Dendritic cell treated with granulocyte-macrophage colony-stimulating factor and Interleukin-4, amounts not matched to agents 40 ng/mL and 50 ng/mL, for 4 days (primary cell): ENCODE measurements around the gene TBC1D2.

Experiments used
- H3K27ac Mint-ChIP-seq: one replicate; pipeline ENCODE4 v1.8.0; 2022; ENCODE audit warnings: mild to moderate bottlenecking, mixed read lengths
- H3K27me3 Mint-ChIP-seq: one replicate; pipeline ENCODE4 v1.8.0; 2022; ENCODE audit warnings: mild to moderate bottlenecking, mixed read lengths
- H3K36me3 Mint-ChIP-seq: one replicate; pipeline ENCODE4 v1.8.0; 2022; ENCODE audit warnings: low read depth, mixed read lengths
- H3K4me1 Mint-ChIP-seq: one replicate; pipeline ENCODE4 v1.8.0; 2022; ENCODE audit warnings: low read depth, mixed read lengths
- H3K4me3 Mint-ChIP-seq: one replicate; pipeline ENCODE4 v1.8.0; 2022; ENCODE audit warnings: mild to moderate bottlenecking, moderate library complexity, mixed read lengths
- H3K9me3 Mint-ChIP-seq: one replicate; pipeline ENCODE4 v1.8.0; 2022; ENCODE audit warnings: mixed read lengths
- intact Hi-C: fragments of 100-400 bp; cut with micrococcal nuclease; formaldehyde crosslinking; loops from one replicate; pipeline ENCODE4 v1.15.0; 2022

Gene TBC1D2

GRCh38 chr9:98263080-98263479, 7.6 kb upstream of the TBC1D2 start:
- Mint-ChIP-seq H3K36me3 (no peaks in the 10 kb centered on the region), H3K4me1 (no peaks in the 10 kb centered on the region), H3K27me3 (peaks cover 3% of the 10 kb centered on the region), H3K4me3 (no peak overlapping the region), H3K27ac (no peak overlapping the region), H3K9me3 (no peaks in the 10 kb centered on the region)
- intact Hi-C loops = loop anchor here (1.0 to 2.0 kb wide), 3 partner anchors 58 to 340 kb away; partner anchors contain the start of gene TRMO

GRCh38 chr9:98262056-98262455, 6.6 kb upstream of the TBC1D2 start:
- H3K27me3 Mint-ChIP-seq = peaks cover 3% of the 10 kb centered on the region
- no peak overlapping the region for H3K27ac Mint-ChIP-seq
- intact Hi-C loops = loop anchor here (2.0 kb wide), 1 partner anchor 339 kb away; the partner anchor contains the start of gene TRMO

GRCh38 chr9:98260635-98261034, 5.2 kb upstream of the TBC1D2 start:
- Mint-ChIP-seq H3K4me1 (peaks cover 6% of the 10 kb centered on the region), H3K36me3 (peaks cover 12% of the 10 kb centered on the region), H3K27ac (no peak overlapping the region), H3K4me3 (no peak overlapping the region), H3K9me3 (no peaks in the 10 kb centered on the region), H3K27me3 (peaks cover 3% of the 10 kb centered on the region)
- intact Hi-C loops = no loop called here

More at GRCh38 chr9:98262056-98262455, 6.6 kb upstream of the TBC1D2 start:
- Mint-ChIP-seq H3K4me1 (no peaks in the 10 kb centered on the region), H3K36me3 (no peaks in the 10 kb centered on the region), H3K4me3 (no peak overlapping the region), H3K9me3 (no peaks in the 10 kb centered on the region)

DNA sequence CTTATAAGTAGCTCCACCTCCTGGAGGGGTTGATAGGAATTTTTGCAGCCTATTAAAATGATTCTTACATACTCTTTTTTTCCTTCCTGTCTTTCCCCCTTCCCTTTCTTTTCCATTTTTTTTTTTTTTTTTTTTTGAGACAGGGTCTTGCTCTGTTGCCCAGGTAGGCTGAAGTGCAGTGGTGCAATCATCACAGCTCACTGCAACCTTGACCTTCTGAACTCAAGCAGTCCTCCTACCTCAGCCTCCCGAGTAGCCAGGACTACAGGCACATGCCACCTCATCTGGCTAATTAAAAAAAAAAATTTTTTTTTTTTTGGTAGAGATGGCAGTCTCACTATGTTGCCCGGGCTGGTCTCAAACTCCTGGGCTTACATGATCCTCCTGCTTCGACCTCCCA, 4.3 kb upstream of the TBC1D2 start:
- no peaks in the 10 kb centered on the region for H3K9me3 Mint-ChIP-seq
- peaks cover 9% of the 10 kb centered on the region for H3K4me1 Mint-ChIP-seq
- no peak overlapping the region for H3K4me3 Mint-ChIP-seq
- no peak overlapping the region for H3K27ac Mint-ChIP-seq
- no peaks in the 10 kb centered on the region for H3K27me3 Mint-ChIP-seq
- intact Hi-C loops = loop anchor here (5.0 kb wide), 2 partner anchors 202 to 627 kb away; partner anchors contain the start of genes NANS, NCBP1 and TSTD2
- H3K36me3 Mint-ChIP-seq = peaks cover 12% of the 10 kb centered on the region

DNA sequence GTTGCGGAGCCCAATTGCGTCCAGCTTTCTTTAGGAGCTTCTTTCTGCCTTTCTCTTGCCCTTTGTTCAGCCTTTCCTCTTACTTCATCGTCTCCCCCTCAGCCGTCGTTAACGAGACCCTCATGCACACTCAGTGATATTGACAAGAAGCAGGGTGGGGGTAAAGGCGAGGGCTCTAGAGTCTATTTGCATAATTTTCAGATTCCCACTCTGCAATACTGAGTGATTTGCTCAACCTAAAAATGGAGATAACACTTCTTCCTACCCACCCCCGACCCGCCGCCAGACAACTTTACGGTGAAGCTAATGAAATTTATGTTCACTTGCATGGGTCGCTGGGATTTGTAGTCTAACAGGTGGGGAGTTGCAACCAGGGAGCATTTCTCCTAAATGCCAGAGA, 1.3 kb upstream of the TBC1D2 start:
- Mint-ChIP-seq H3K36me3 (peaks cover 32% of the 10 kb centered on the region), H3K27me3 (no peaks in the 10 kb centered on the region), H3K27ac (peak overlapping the region; percentile 97), H3K4me1 (peaks cover 39% of the 10 kb centered on the region), H3K4me3 (peak overlapping the region; percentile 93), H3K9me3 (no peaks in the 10 kb centered on the region)
- intact Hi-C loops = loop anchor here (2.0 to 5.0 kb wide), 3 partner anchors 138 to 624 kb away; partner anchors contain the start of genes NANS, NCBP1, TRIM14 and TSTD2

- no peaks in the 10 kb centered on the region for H3K27me3 Mint-ChIP-seq
- peaks cover 55% of the 10 kb centered on the region for H3K4me1 Mint-ChIP-seq
- peak overlapping the region; percentile 93 for H3K4me3 Mint-ChIP-seq
- intact Hi-C loops = loop anchor here (5.0 kb wide), 2 partner anchors 198 to 623 kb away; partner anchors contain the start of genes NANS, NCBP1 and TSTD2
- H3K27ac Mint-ChIP-seq = peak overlapping the region; percentile 97
- no peaks in the 10 kb centered on the region for H3K9me3 Mint-ChIP-seq
- H3K36me3 Mint-ChIP-seq = peaks cover 48% of the 10 kb centered on the region
Observed at GRCh38 chr9:98255061-98255577, 330 bp downstream of the TBC1D2 start.

- H3K36me3 Mint-ChIP-seq = peaks cover 53% of the 10 kb centered on the region
- H3K4me1 Mint-ChIP-seq = peaks cover 62% of the 10 kb centered on the region
- peak overlapping the region; percentile 97 for H3K27ac Mint-ChIP-seq
- intact Hi-C loops = loop anchor here (5.0 kb wide), 2 partner anchors 197 to 622 kb away; partner anchors contain the start of genes NANS, NCBP1 and TSTD2
- no peaks in the 10 kb centered on the region for H3K9me3 Mint-ChIP-seq
- H3K4me3 Mint-ChIP-seq = peak overlapping the region; percentile 93
- no peaks in the 10 kb centered on the region for H3K27me3 Mint-ChIP-seq
Observed at GRCh38 chr9:98254228-98255060, 1.0 kb downstream of the TBC1D2 start.

DNA sequence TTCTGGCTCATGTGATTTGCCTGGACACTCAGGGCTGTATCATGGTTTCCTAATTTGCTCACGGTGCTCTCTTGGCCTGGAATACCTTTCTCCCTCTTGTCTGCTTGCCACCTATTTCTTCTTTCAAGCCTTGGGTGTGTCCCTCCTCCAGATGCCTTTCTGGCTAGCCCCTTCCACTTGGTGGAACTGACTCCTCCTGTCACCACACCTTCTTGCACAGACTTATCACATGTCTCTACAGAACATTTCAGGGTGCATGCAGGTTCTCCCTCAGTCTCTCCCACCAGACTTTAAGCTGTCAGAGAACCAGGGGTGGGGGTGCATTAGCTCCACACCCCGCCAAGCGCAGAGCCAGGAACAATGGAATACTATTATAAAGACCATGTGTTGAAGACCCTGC, 1.9 kb downstream of the TBC1D2 start:
- peak overlapping the region; percentile 93 for H3K4me3 Mint-ChIP-seq
- intact Hi-C loops = no loop called here

GRCh38 chr9:98251551-98251950, 3.9 kb downstream of the TBC1D2 start:
- Mint-ChIP-seq H3K4me3 (peak overlapping the region; percentile 27), H3K9me3 (no peaks in the 10 kb centered on the region), H3K4me1 (peaks cover 83% of the 10 kb centered on the region), H3K27me3 (no peaks in the 10 kb centered on the region), H3K36me3 (peaks cover 61% of the 10 kb centered on the region), H3K27ac (peak overlapping the region; percentile 97)
- intact Hi-C loops = no loop called here

More for the DNA sequence above, 1.9 kb downstream of the TBC1D2 start:
- Mint-ChIP-seq H3K9me3 (no peaks in the 10 kb centered on the region), H3K27me3 (no peaks in the 10 kb centered on the region), H3K4me1 (peaks cover 71% of the 10 kb centered on the region), H3K27ac (peak overlapping the region; percentile 97), H3K36me3 (peaks cover 60% of the 10 kb centered on the region)

- Mint-ChIP-seq H3K27me3 (no peaks in the 10 kb centered on the region), H3K4me3 (no peak overlapping the region)
- intact Hi-C loops = loop anchor here (5.0 kb wide), 1 partner anchor 267 kb away; the partner anchor contains the start of gene ANP32B
Observed at GRCh38 chr9:98249771-98250170, 5.7 kb downstream of the TBC1D2 start.

GRCh38 chr9:98248737-98249474, 6.5 kb downstream of the TBC1D2 start:
- Mint-ChIP-seq H3K27me3 (no peaks in the 10 kb centered on the region), H3K4me3 (peak overlapping the region; percentile 50), H3K36me3 (peaks cover 73% of the 10 kb centered on the region), H3K27ac (peak overlapping the region; percentile 97), H3K4me1 (peaks cover 84% of the 10 kb centered on the region), H3K9me3 (no peaks in the 10 kb centered on the region)
- intact Hi-C loops = loop anchor here (5.0 kb wide), 1 partner anchor 267 kb away; the partner anchor contains the start of gene ANP32B

More at GRCh38 chr9:98249771-98250170, 5.7 kb downstream of the TBC1D2 start:
- Mint-ChIP-seq H3K36me3 (peaks cover 68% of the 10 kb centered on the region), H3K4me1 (peaks cover 87% of the 10 kb centered on the region), H3K9me3 (no peaks in the 10 kb centered on the region), H3K27ac (peak overlapping the region; percentile 97)

DNA sequence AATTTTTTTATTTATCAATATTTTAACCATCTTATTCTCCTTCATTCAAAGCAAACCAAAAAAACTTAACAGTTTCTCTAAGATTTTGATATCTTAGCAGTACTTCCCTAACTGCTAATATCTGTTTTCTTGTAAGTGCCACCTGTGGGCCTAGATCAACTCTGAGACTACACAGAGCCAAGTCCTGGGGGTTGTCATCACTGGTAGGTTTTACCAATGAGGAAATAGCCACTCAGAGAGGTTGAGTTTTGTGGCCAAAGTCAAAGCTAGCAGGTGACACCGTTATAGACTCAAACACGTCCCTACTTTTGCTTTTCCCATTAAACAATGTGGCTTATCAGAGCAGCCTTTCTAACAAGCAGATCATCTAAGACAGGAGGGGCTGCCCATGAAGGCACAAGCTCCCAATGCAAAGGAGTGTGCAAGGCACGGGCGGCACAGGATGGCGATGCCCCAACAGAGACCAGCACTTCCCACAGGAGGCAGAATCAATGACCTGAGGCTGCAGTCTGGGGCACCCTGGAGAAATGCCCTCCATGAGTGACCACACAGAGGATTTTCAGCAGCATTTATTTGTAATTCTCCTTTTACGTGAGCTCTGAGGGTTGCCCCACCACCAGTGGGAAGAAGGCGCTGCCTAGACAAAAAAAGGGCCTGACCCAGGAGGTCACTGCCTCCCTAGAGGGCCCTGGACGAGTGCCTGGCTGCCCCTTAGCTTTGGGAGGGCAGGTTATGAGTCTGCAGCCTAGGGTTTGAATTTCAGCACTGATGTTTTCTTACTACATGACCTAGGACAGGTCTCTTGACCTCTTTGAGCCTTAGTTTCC, 7.4 kb downstream of the TBC1D2 start:
- H3K27ac Mint-ChIP-seq = peak overlapping the region; percentile 97
- H3K4me3 Mint-ChIP-seq = peak overlapping the region; percentile 50
- H3K36me3 Mint-ChIP-seq = peaks cover 74% of the 10 kb centered on the region
- no peaks in the 10 kb centered on the region for H3K27me3 Mint-ChIP-seq
- H3K9me3 Mint-ChIP-seq = no peaks in the 10 kb centered on the region
- intact Hi-C loops = loop anchor here (5.0 kb wide), 1 partner anchor 266 kb away; the partner anchor contains the start of gene ANP32B
- H3K4me1 Mint-ChIP-seq = peaks cover 80% of the 10 kb centered on the region

- Mint-ChIP-seq H3K27me3 (no peaks in the 10 kb centered on the region), H3K4me1 (peaks cover 55% of the 10 kb centered on the region), H3K9me3 (no peaks in the 10 kb centered on the region), H3K4me3 (peak overlapping the region; percentile 37), H3K27ac (peak overlapping the region; percentile 83), H3K36me3 (peaks cover 63% of the 10 kb centered on the region)
- intact Hi-C loops = no loop called here
Observed at GRCh38 chr9:98242426-98242825, 13.0 kb downstream of the TBC1D2 start.
